ENCODE measurements around the gene SKIC2.

DNA sequence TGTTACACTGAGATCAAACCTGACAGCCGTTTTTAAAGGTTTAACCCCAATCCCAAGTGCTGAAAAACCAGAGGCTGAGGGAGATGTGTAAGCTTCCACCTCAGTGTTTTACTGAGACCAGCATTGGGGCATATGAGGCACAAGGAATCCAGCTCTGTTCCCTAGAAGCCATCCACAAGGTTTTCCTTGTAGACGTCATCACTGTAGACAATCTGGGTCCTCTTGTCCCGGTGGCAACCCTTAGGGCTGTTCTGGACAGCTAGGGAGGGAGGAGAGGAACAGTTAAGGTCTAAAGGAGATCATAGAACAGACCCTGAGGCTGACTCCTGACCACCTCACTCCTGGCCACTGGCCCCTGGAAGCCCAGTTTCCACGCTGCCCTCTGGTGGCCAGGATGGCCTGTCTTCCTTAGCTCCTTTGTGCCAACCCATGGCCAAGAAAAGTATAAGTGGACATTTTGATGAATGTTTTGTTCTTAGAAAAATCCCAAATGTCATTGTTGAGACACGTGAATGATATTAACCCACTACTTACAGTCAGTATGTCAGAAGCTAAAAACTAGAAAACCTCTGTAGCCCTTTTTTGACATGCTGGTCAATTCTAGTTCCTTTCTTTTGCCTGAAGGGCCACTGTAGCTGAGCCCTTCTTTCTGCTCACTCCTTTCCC lies 6.7 kb upstream of the SKIC2 start:
- no peak for TF ChIP-seq EZH2 (IDR thresholded peaks at IDR 0.05; ENCODE audit: low read length, missing control alignments)
- TF ChIP-seq, protein P1, sequence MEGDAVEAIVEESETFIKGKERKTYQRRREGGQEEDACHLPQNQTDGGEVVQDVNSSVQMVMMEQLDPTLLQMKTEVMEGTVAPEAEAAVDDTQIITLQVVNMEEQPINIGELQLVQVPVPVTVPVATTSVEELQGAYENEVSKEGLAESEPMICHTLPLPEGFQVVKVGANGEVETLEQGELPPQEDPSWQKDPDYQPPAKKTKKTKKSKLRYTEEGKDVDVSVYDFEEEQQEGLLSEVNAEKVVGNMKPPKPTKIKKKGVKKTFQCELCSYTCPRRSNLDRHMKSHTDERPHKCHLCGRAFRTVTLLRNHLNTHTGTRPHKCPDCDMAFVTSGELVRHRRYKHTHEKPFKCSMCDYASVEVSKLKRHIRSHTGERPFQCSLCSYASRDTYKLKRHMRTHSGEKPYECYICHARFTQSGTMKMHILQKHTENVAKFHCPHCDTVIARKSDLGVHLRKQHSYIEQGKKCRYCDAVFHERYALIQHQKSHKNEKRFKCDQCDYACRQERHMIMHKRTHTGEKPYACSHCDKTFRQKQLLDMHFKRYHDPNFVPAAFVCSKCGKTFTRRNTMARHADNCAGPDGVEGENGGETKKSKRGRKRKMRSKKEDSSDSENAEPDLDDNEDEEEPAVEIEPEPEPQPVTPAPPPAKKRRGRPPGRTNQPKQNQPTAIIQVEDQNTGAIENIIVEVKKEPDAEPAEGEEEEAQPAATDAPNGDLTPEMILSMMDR (conservative IDR thresholded peaks at IDR 0.05 in 1 of 2, IDR thresholded peaks at IDR 0.05 in 1 of 2; ENCODE audit: low read depth in 1 of 2, low read length in 2 of 2): peak; percentile 84 to 88

Measured in fibroblast of lung (primary cell).